Ovary (tissue), 9 donors: ENCODE measurements around the gene LDHAL6B. TPM values are rescaled to one million over a fixed set of nuclear protein-coding genes. Genes with fewer than 3 reads are reported as not detected.
A peak's percentile ranks its signal among the peaks of the same experiment; 100 is the strongest.

Experiments used
- DNase-seq, 5 donors: peaks; one replicate each; pipeline ENCODE4 v3.0.0-alpha.2; 2019 to 2020
- H3K27ac ChIP-seq, 2 donors: fragments of 200-600 bp; one replicate each; pipeline versions ENCODE4 v1.5.1 to v1.8.0; 2019 to 2022
- H3K27me3 ChIP-seq: fragments of 200-600 bp; one replicate; pipeline ENCODE4 v1.8.0; 2022
- H3K36me3 ChIP-seq: fragments of 200-600 bp; sonication (generic); one replicate; pipeline ENCODE4 v1.5.1; 2019
- H3K4me1 ChIP-seq: one replicate; pipeline ENCODE4 v1.8.1; 2013; ENCODE audit warnings: mild to moderate bottlenecking, moderate library complexity; ENCODE audit not compliant: insufficient read depth
- H3K4me3 ChIP-seq: fragments of 200-600 bp; sonication (generic); one replicate; pipeline ENCODE4 v1.5.1; 2017
- H3K9me3 ChIP-seq, 2 donors: fragments of 200-600 bp in 1 of 2; sonication (generic) in 1 of 2; one replicate each; pipeline versions ENCODE4 v1.5.1 to v1.8.1; 2013 to 2019; ENCODE audit warnings: mild to moderate bottlenecking in 1 of 2, moderate library complexity in 1 of 2
- CTCF ChIP-seq, 3 donors: fragments of 450-650 bp in 2 of 3; fragments of 200-600 bp in 1 of 3; IDR thresholded peaks; one replicate each; pipeline versions ENCODE4 v1.5.1 to v1.8.0; 2016 to 2022; ENCODE audit warnings: antibody characterized with exemption in 3 of 3, mild to moderate bottlenecking in 1 of 3
- EP300 ChIP-seq: sonication (generic); formaldehyde crosslinking; IDR thresholded peaks from one replicate; pipeline ENCODE4 v1.6.1; 2017; ENCODE audit warnings: antibody characterized with exemption
- POLR2A ChIP-seq: fragments of 450-650 bp; IDR thresholded peaks from one replicate; pipeline ENCODE4 v1.6.1; 2017; ENCODE audit warnings: antibody characterized with exemption, mild to moderate bottlenecking, moderate library complexity
- WGBS, 3 donors: extraction: QIAGEN DNeasy Blood & Tissue Kit in 1 of 3; methylation state at CpG; one replicate each; pipeline versions ENCODE4 v1.1.5 to v1.1.7; 2013 to 2017; 5-methylcytosine and 5-hydroxymethylcytosine counted together
- intact Hi-C, 4 donors: fragments of 100-400 bp; cut with DNase I; formaldehyde crosslinking; loops; one replicate each; pipeline versions ENCODE4 v1.11.0 to v1.15.1; 2022 to 2023
- polyA plus RNA-seq, 2 donors: library from polyadenylated mRNA; stranded (reverse); fragments of 200-250 nt in 1 of 2; fragments of 350-450 nt in 1 of 2; fragmentation: Illumina TruSeq in 1 of 2; extraction: RNeasy Lipid Tissue Mini Kit (QIAGEN cat#74804) in 1 of 2; gene quantifications; one replicate each; pipeline ENCODE4 v1.2.3, GENCODE V29; 2013 to 2014
- total RNA-seq, 7 donors: library from RNA; depleted of rRNA in 2 of 7; stranded (reverse); fragments of >200 nt in 2 of 7; fragmentation: NEBNext Ultra II Directional in 3 of 7; extraction: Animal tissue kit (Norgen Biotek cat#: 25700) in 3 of 7; gene quantifications; one replicate each; pipeline versions ENCODE4 v1.1.0 to v1.2.4, GENCODE V29; 2016 to 2023
- donor health status: DM: no; HTN: no; CAD: no; lungs with moderate emphysema.
- donor health status: DM: no; HTN: no; CAD: no.
- donor health status: Bipolar disorder and iron deficiency.
- donor health status: DM: yes; HTN: yes; CAD: no.
- donor health status: DM: no; HTN: no; CAD: no.
- donor health status: DM: yes; HTN: yes; CAD: no.

LDHAL6B gene
- total and polyA plus RNA-seq, 9 donors: not detected

GRCh38 chr15:59221511-59222505 is 15.2 kb downstream of the LDHAL6B start:
- Histone ChIP-seq H3K4me1 (no peaks in the 10 kb centered on the region), H3K27me3 (no peaks in the 10 kb centered on the region), H3K36me3 (no peaks in the 10 kb centered on the region), H3K27ac (no peak overlapping the region), H3K9me3 (no peaks in the 10 kb centered on the region), H3K4me3 (no peak overlapping the region)
- intact Hi-C loops: no loop called here
- WGBS, 3 donors: 55 to 61% (median 57%) methylated on average over 5 of the region's 5 CpGs
- no peak for DNase-seq
- TF ChIP-seq EP300: no peak
- no peak for TF ChIP-seq CTCF (IDR thresholded peaks at IDR 0.05)
- no peak for TF ChIP-seq POLR2A

- H3K4me3 ChIP-seq: no peak overlapping the region
- no peak overlapping the region for H3K27ac ChIP-seq
- no peaks in the 10 kb centered on the region for H3K4me1 ChIP-seq
- H3K27me3 ChIP-seq: no peaks in the 10 kb centered on the region
- intact Hi-C loops: no loop called here
- WGBS, 3 donors: 83 to 88% (median 88%) methylated on average over 11 of the region's 11 CpGs
- no peaks in the 10 kb centered on the region for H3K9me3 ChIP-seq
- no peaks in the 10 kb centered on the region for H3K36me3 ChIP-seq
- TF ChIP-seq CTCF (IDR thresholded peaks at IDR 0.05) (no peak), POLR2A (no peak), EP300 (no peak)
- DNase-seq: no peak
Observed at GRCh38 chr15:59222906-59223550, 16.4 kb downstream of the LDHAL6B start.

GRCh38 chr15:59223736-59224135 is 17.1 kb downstream of the LDHAL6B start:
- no peaks in the 10 kb centered on the region for H3K9me3 ChIP-seq
- no peaks in the 10 kb centered on the region for H3K27me3 ChIP-seq
- 50 to 56% (median 55%) methylated on average over 3 of the region's 3 CpGs for WGBS, 3 donors
- intact Hi-C loops: no loop called here
- H3K4me1 ChIP-seq: no peaks in the 10 kb centered on the region
- TF ChIP-seq POLR2A (no peak), EP300 (no peak), CTCF (IDR thresholded peaks at IDR 0.05) (no peak)
- no peak overlapping the region for H3K27ac ChIP-seq
- no peak for DNase-seq
- no peak overlapping the region for H3K4me3 ChIP-seq
- no peaks in the 10 kb centered on the region for H3K36me3 ChIP-seq

- no peak for TF ChIP-seq EP300
- no peak for TF ChIP-seq CTCF (IDR thresholded peaks at IDR 0.05)
- TF ChIP-seq POLR2A: no peak
- H3K4me3 ChIP-seq: no peak overlapping the region
- no peak overlapping the region for H3K27ac ChIP-seq
- WGBS, 3 donors: 76 to 87% (median 77%) methylated on average over 7 of the region's 7 CpGs
- DNase-seq: peak in 2 of 5 donors; percentile 28 to 38
- no peaks in the 10 kb centered on the region for H3K9me3 ChIP-seq
- intact Hi-C loops: no loop called here
- no peaks in the 10 kb centered on the region for H3K27me3 ChIP-seq
- no peaks in the 10 kb centered on the region for H3K36me3 ChIP-seq
- no peaks in the 10 kb centered on the region for H3K4me1 ChIP-seq
Observed at GRCh38 chr15:59224474-59224873, 17.8 kb downstream of the LDHAL6B start.
